Measurements from ENCODE around the gene SLC22A3.

SLC22A3 gene

DNA sequence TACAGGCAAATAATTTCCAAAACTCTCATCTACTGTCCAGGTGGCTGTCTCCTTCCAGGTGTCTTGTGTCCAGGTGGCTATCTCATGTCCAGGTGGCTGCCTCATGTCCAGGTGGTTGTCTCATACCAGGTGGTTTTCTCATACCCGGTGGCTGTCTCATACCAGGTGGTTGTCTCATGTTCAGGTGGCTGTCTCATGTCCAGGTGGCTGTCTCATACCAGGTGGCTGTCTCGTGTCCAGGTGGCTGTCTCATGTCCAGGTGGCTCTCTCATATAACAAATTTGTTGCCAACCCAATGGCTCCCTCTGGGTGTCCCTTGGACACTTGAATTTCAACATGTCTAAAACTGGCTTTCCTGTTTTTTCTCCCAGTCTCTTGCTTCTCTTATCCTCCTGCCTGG, 14.3 kb upstream of the SLC22A3 start:
- no peak for FAIRE-seq
- DNase-seq (ENCODE audit: insufficient read length, low spot score): no peak

DNA sequence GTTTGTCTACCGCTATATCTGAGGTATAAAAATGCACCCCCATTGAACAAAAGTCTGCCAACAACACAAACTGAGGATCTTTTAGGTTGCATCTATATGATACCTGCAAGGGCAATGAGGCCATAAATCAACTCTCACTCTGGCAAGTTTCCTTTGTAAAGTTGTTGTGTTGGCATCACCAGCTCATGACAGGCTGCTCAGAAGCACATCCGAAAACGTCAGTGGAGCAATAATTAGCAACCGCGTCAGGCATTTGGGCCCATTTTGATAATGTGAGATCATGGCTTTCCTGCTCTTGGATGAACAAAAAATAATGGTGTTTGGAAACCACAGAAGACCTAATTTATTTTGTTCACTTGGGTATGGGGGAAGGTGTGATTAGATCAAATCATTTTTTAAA, 12.0 kb upstream of the SLC22A3 start:
- no peak for DNase-seq (ENCODE audit: insufficient read length, low spot score)
- FAIRE-seq: no peak

DNA sequence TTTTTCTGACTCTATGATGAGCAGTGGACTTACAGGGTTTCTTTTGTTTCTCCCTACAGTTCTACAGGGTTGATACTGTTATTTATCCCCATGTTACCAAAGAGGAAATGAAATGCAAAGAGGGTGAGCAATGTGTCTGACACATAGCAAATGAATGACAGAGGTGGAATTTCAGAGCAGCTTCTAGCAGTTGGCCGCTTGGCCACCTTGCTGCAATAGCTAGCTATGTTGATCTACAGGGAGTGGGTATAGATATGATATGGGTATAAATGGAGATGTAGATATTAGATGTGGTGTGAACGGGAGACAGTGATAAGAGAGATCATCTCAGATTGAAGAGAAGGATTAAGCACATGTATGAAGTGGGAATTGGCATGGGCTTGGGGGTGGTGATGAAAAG, 10.9 kb upstream of the SLC22A3 start:
- no peak for FAIRE-seq
- no peak for DNase-seq (ENCODE audit: insufficient read length, low spot score)

DNA sequence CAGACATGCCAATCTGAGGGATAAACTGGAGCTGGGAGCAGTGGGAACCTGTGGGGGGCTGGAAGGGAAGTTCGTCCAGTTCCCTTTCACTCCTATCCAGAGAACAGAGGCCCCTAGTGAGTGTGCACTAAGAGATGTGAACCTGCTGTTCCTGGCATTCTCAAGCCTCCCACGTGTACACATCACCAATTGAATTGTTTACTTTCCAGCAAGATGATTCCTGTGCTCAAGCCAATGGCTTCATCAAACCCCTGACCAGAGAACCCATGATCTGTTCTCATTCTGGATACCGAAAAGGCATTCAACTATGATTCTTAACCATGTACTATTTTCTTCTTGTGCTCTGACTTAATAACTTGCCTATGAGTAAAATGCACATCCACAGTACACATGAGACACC, 10.2 kb upstream of the SLC22A3 start:
- DNase-seq (ENCODE audit: insufficient read length, low spot score) (no peak), FAIRE-seq (no peak)

DNA sequence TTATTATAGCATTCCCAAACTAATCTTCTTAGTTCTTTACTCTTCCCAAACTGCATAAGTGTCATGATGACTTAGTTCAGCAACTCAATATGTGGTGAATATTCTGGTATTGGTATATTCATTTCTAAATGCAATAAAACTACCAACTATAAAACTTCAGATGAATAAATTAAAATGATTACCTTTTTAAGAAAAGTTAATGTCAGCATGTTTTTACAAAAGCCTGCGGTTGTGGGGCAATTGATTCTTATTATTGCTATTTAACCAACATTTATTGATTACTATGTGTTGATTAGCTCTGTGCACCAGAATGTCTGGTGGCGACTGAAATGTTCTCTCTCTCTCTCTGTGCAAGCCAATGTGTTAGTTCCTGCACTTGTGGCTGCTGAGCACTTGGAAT, 5.0 kb upstream of the SLC22A3 start:
- no peak for FAIRE-seq
- no peak for DNase-seq (ENCODE audit: insufficient read length, low spot score)

DNA sequence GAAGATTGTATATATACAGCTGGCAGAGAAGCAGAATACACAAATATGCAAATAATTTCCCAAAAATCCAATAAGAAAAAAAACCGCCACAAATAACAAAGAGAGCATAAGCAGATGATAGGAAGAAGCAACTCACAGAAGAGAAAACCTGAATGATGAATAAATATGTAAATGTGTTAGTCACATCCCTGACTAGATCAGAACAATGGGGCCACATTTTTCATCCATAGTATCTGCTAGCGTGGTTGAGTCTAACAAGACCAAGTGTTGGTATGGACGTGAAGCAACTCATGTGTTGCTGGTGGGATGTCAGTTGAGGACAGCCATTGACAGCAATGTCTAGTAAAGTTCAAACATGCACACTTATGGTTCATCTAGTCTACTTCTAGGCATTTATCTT, 3.9 kb upstream of the SLC22A3 start:
- DNase-seq (ENCODE audit: insufficient read length, low spot score) (no peak), FAIRE-seq (no peak)

DNA sequence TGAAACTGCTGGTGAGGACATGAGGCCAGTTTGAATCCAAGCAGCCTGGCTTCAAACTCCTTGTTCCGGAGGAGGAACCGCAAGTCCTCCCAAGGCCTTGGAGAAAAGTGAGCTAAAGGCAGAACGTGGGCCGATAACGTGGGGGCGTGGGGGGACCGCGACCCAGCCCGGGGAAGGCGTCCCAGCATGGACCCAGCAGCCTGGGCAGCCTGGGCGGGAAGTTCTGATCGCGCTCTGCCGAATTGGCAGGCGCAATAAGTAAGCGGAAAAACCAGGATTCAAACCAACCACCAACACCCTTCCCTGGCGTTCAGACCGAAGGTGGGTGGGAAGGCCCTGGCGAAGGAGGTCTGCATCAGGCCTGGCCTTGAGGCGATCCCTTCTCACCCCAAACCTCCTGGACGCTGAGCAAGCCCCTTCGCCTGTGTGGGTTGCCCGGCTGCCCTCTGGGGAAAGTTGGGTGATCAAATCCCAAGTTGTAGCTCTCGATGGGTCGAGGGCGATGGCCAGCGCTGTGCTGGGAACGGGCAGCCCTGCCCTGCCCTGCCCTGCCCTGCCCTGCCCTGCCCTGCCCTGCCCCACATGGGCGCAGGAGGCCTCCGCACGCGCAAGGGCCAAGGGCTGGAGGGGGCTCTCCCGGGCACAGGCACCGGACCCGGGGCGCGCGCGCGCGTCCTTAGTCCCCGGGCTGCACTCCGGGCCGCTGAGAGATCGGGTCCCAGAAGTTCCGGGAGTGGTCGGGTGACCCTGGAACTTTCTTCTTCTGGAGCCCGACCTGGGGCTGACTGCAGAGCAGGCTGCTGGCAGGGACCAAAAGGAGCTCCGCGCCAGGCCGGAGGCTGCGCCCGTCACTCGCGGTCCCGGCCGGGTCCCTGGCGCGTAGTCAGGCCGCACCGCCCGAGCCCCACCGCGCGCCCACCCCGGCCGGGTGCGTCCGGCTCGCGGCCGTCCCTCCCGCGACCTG, 637 bp upstream of the SLC22A3 start:
- FAIRE-seq: no peak
- no peak for DNase-seq (ENCODE audit: insufficient read length, low spot score)

DNA sequence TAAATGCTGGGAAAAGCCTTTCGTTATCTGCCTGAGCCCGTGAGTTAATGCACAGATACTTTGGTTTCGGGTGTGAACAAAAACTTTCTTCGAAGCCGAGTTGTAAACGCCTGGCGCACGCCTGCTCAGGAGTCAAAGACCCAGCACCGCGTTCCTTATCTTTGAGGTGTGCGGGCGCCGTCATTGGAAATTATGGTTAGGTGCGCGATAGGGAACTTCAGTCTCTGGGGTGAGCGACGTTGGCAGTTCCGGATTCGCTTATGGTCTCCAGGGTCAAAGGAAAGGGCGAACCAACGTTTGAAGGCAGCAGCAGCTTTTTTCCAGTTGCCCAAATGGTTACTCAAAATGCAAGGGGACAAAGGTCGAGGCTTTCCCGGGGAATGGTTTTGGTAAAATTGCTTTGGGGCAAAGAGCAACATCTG, 853 bp downstream of the SLC22A3 start:
- FAIRE-seq: no peak
- DNase-seq (ENCODE audit: insufficient read length, low spot score): no peak

DNA sequence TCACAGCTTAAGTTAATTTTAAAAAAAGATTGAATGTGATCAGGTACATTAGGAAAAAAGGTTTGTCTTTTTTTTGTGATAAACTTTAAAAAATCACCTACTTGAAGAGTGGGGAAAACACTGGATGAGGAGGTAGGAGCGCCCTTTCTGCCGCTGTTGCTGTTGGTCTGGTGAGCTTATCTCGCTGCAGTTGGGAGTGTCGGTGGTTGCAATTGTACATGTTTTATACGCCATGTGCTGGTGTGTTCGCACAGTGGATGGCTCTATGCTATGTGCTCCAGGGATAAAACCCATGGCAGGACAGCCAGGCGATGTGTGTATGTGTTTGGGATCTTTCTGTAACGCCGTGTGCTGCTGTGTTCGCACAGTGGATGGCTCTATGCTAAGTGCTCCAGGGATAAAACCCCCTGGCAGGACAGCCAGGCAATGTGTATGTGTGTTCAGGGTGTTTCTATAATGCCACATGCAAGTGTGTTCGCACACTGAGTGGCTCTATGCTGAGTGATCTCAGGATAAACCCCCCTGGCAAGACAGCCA, 1.7 kb downstream of the SLC22A3 start:
- DNase-seq (ENCODE audit: insufficient read length, low spot score) (no peak), FAIRE-seq (no peak)

DNA sequence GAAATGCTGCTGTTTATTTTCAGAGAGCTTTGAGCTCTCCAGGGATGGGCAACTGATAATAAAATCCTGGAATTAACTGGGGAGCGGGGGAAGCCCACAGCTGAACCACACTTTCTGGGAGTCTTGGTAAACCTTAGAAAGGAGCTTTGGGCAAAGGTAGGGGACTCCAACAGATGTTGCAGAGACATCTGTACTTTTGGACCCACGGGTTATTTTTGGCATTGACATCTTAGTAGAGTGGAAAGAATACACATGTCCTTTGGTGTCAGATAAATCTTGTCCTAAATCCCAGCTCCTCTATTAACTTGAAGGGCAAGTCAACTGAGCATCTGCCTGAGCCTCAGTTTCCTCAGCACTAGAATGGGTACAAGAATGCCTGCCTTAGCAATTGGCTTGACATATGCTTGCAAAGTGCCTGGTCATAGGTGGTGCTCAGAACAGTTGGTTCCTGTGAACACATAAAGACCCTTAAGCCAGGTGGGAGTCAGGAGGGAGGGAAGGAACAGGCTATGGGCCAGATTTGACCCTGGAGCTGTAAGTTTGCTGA, 5.8 kb downstream of the SLC22A3 start:
- DNase-seq (ENCODE audit: insufficient read length, low spot score) (no peak), FAIRE-seq (no peak)

DNA sequence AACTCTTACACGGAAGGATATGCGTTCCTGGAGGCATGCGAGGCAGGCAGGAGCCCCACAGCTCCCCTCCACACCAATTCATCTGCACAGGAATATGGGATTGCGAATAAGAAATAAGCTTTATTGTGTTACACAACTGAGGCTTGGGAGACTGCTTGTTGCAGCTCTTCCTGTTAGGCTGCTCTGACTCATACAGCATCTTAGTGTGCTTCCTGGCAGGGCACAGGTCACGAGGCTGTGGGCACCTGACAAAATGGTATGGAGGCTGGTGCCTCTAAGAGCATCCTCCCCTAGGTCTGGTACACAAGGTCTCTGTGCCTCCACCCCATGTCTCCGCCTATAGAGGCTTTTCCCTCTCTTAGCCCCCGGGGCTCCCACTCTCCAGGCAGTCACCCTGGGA, 6.8 kb downstream of the SLC22A3 start:
- FAIRE-seq: no peak

DNA sequence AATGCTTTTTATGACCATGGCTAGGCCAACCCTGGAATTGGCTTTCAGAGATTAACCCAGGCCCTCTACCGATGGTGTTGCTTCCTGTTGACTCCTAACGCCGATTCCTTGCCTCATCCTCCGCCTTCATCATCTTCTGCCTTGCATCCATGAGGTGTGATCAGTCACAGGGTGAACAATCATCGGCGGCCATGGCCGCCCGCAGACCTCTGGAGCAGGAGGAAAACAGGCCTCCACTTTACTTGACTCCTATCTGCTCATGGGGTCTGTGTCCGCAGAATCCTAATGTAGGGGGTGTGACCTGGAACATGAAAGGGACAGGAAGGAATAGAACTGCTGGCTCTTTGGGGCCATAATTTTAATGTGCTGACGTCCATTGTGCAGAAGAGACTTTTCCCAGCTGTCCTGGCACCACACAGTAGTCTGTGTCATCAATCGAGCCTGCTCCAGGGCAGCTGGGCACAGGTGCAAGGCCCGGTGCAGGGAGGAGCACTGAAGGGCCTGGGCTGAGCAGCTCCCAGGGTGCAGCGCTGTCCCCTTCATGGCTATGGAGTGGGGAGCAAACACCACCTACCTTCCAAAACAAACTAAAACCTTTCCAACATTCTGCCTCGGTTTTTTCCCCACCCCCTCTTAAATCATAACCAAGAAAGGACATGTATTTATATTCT, 8.0 kb downstream of the SLC22A3 start:
- no peak for FAIRE-seq
- no peak for DNase-seq (ENCODE audit: insufficient read length, low spot score)

More for the DNA sequence above, 6.8 kb downstream of the SLC22A3 start:
- DNase-seq (ENCODE audit: insufficient read length, low spot score): no peak

DNA sequence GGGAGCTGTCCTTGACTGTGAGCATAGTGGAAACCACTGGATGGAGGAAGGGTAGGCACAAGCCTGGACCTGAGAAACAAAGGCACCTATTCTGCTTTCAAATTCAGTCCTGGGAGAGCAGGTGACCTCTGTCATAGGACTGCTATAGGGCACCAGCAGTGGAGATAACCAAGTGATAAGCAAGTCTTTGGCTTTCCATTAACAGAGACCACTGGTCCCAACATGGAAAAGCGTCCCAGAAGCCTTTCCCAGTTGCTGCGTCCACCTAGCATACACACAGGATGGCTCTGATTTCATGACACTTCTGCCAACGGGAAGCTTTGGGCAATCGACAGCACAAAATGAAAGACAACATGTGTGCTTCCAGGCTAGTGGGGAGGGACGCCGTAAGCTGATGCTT, 8.9 kb downstream of the SLC22A3 start:
- no peak for FAIRE-seq

DNA sequence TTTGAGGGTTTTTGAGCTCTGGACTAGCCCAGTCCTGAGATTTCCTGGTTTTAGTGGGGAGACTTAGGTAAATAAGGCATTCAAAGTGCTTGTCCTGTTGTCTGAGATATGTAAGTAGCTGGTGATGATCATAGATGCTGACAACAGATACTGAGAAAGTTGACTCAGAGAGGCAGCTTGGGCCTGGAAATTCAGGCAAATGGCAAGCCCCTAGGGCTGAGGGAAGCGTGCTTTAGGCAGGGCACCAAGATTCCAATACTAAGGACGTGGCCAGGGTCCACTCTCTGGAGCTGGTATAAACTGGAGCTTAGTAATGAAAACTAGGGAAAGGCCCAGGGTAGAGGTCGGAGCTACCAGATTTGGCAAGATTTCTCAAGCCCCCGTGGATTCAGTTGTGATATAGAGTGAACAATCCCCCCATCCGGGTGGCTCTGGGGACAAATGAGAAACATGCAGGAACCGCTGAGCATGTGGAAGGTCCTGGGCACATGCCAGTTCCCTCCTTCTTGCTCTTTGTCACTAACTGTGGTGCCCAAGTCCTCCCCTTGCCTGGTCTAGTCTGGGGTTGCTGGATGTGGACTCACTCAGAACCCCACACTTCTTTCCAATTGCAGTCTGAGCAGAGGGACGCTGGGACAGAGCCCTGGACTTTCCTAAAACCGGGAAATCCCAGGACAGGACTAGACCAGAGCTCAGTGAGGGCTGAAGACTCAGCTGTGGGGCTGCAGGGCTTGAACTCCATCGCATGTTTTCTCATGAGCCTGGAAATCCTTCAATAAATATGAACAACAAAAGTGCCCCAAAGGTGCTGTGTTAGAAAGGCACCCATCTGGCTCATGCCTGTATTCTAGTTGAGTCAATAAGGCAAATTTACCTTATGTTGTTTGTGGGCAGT, 10.3 kb downstream of the SLC22A3 start:
- FAIRE-seq: no peak

More for the DNA sequence above, 8.9 kb downstream of the SLC22A3 start:
- DNase-seq (ENCODE audit: insufficient read length, low spot score): no peak

DNA sequence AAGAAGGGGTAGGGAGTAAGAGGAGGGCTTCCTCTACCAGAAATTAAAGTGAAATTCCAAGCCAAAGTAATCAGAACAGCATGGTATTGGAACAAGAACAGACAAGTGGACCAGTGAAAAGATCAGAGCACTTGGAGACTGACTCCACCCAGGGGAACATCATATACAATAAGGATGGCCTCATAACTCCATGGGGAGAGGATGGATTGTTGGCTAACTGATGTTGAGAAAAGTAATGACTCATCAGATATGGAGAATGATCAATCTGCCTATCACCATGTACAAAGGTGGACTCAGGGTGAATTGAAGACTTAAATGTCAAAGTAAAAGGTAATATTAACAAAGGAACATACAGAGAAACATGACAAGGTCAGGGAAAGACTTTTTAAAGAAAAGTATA, 12.8 kb downstream of the SLC22A3 start:
- FAIRE-seq: no peak
- DNase-seq (ENCODE audit: insufficient read length, low spot score): no peak

More for the DNA sequence above, 10.3 kb downstream of the SLC22A3 start:
- no peak for DNase-seq (ENCODE audit: insufficient read length, low spot score)

DNA sequence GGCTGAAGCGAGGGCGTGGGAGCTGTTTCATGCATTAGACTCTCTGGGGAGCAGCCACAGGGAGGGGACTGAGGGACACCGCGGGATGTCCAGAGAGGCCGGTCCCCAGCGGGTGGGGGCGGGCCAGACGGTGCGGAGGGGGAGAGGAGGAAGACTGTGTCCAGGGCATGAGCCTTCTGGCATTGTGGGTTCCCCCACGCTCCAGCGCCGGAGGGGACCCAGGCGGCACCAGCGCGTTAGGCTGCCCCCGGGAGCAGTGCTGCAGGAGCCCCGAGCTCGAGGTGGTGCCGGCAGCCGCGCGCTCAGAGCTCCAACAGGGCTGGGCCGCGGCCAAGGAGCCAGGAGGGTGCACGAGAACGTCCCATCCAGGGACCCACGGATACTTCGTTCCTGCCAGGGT, 14.4 kb downstream of the SLC22A3 start:
- DNase-seq (ENCODE audit: insufficient read length, low spot score): no peak
- no peak for FAIRE-seq

DNA sequence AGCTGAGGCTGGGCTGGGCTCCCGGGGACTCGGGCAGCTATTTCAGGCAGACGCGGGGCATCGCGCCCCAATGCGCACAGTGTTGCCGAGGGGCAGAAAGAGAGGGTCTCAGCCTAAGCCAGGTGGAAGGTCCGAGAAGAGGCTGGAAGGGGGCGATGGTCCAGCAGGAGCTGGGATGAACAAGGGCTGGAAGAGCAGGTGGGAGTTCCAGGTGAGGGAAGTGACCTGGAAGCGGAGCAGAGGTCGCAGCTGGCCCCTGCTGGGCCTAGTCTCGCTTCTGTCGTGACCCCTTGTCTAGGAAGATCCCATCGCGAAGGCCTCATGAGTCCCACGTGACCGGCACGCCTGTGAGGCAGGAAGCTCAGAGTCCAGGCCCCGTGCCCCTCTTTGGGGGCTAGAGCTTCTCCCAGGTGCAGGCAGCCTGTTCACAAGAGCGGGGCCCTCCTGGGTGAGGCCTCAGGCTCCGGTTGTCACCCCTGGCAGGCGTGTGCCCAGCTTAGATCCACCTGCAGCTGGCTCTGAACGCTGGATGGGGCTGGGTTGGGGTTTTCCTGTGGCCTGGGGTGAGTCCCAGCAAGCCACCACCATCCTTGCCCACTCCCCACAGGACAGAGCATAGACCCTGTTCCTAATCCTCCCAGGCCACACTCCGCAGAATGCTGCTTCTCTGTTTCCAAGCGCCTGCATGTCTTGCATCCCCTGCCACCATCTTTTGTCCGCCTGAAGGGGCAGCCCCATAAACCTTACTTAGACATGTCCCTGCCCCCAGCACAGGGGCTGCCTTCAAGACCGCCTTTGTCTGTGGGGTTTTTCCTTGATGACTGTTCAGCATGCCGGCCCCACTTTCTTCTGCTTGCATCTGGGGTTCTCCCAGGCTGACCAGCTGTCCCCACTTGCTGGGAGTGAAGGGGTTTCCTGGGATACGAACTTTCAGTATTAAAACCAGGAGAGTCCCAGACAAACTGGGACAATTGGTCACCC, 15.1 kb downstream of the SLC22A3 start:
- no peak for FAIRE-seq
- DNase-seq (ENCODE audit: insufficient read length, low spot score): no peak

DNA sequence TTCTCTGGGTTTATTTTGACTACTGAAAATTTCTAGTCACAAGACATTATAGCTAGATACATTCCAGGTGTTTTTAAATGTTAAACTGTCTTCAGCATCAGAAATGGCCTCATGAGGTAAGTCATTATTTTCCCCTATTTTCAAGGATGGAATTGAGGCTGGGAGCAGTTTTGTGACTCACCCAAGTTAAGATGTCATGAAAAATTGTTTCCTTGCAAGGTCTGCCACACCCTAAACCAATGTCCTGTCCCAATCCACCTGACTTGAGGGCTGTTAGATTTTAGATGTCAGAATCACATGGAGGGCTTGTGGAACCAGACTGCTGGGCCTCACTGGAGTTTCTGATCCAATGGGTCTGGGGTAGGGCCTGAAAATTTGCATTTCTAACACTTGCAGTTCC, 16.9 kb downstream of the SLC22A3 start:
- DNase-seq (ENCODE audit: insufficient read length, low spot score): no peak
- no peak for FAIRE-seq

DNA sequence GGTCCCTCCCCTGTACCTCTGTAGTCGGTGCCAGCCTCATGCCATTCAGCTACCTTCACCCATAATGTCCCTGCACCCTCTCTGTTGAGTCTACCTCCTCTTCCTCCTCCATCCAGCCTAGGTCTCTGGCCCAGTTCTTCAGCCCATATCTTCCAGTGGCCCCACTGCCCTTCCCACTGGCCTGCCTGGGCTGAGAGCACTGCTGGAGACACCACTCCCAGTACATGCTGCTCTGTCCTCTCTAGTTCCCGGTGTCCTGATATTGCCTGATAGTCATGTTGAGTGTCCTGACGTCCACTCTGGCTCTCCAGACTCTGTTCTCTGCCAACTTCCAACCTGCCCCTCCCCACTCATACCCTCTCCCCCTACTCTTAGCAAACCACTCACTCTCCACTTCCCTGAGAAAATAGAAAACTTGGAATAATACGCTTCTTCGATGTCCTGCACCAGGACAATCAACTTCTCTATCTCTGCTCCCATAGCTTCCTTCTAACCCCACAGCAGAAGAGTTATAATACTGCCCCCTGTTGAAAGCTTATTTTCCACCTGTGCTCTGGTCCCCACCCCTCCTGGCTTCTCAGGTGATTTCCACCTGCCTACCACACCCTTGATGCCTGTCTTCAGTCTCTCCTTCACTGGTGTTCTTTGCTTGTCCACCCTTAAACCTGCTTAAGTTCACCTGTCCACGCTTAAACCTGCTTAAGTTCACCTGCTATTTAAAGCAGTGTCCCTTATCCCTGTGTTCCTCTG, 19.8 kb downstream of the SLC22A3 start:
- no peak for FAIRE-seq
- DNase-seq (ENCODE audit: insufficient read length, low spot score): no peak
